Mucosa of stomach (tissue), 1 donor: ENCODE results near the gene CYP2F1.
"Not testable (repeated sequence)": the region's sequence is repeated elsewhere in the genome, so short reads cannot be mapped to it uniquely, and the experiment has no call there.

Experiments used
- H3K27me3 ChIP-seq: one replicate; pipeline ENCODE4 v1.7.0; 2013; ENCODE audit warnings: mild to moderate bottlenecking, low read length; ENCODE audit not compliant: control insufficient read depth, insufficient read depth
- H3K36me3 ChIP-seq: one replicate; pipeline ENCODE4 v1.7.0; 2013; ENCODE audit warnings: low read length; ENCODE audit not compliant: control insufficient read depth, insufficient read depth
- H3K4me1 ChIP-seq: one replicate; pipeline ENCODE4 v1.7.0; 2013; ENCODE audit warnings: mild to moderate bottlenecking, low read length; ENCODE audit not compliant: control insufficient read depth, insufficient read depth
- H3K4me3 ChIP-seq: one replicate; pipeline ENCODE4 v1.7.0; 2013; ENCODE audit warnings: low read length
- H3K9ac ChIP-seq: one replicate; pipeline ENCODE4 v1.7.0; 2013; ENCODE audit warnings: mild to moderate bottlenecking, low read length, moderate library complexity
- H3K9me3 ChIP-seq: one replicate; pipeline ENCODE4 v1.7.0; 2013; ENCODE audit warnings: mild to moderate bottlenecking, low read length, moderate library complexity; ENCODE audit not compliant: control insufficient read depth
- donor health status: Pancreatic carcinoma.

CYP2F1 gene

DNA sequence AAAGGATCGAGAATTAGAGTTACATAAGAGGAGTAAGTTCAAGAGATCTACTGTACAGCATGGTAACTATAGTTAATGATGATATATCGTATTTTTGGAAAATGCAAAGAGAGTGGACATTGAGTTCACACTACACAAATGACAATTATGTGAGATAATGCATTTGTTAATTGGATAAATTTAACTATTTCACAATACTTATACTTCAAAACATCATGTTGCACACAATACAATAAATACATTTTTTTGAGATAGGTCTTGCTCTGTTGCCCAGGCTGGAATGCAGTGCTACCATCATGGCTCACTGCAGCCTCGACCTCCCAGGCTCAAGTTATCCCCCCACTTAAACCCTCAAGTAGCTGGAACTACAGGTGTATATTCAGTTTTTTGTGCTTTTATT lies 8.1 kb upstream of the CYP2F1 start:
- Histone ChIP-seq H3K4me3 (no peak overlapping the region), H3K9ac (no peak overlapping the region), H3K27me3 (no peaks in the 10 kb centered on the region), H3K36me3 (no peaks in the 10 kb centered on the region), H3K4me1 (no peaks in the 10 kb centered on the region), H3K9me3 (no peaks in the 10 kb centered on the region)

- Histone ChIP-seq H3K27me3 (no peaks in the 10 kb centered on the region), H3K36me3 (no peaks in the 10 kb centered on the region), H3K9ac (no peak overlapping the region), H3K4me1 (no peaks in the 10 kb centered on the region), H3K9me3 (no peaks in the 10 kb centered on the region), H3K4me3 (no peak overlapping the region)
These were observed 2.9 kb upstream of the CYP2F1 start for GRCh38 chr19:41111296-41111695.

DNA sequence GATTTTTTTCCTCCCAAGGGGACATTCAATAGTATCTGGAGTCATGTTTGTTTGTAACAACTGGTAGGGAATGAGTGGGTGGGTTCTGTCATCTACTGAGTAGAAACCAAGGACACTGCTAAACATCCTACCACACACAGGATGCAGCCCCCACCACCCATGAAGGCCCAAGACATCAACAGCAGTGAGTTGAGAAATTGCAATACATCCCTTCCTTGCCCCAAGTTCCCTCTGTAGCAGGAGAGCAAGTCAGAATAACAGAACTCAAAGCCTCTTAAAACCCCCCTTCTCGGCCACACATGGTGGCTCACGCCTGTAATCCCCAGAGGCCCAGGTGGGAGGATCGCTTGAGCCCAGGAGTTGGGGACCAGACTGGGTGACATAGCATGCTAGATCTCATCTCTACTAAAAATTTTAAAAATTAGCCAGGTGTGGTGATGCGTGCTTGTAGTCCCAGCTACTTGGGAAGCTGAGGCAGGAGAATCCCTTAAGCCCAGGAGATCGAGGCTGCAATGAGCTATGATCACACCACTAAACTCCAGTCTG lies 2.4 kb upstream of the CYP2F1 start:
- Histone ChIP-seq H3K4me3 (no peak overlapping the region), H3K36me3 (no peaks in the 10 kb centered on the region), H3K9ac (no peak overlapping the region)

GRCh38 chr19:41112728-41113290 lies 1.4 kb upstream of the CYP2F1 start:
- Histone ChIP-seq H3K4me3 (no peak overlapping the region), H3K36me3 (no peaks in the 10 kb centered on the region), H3K27me3 (peaks cover 3% of the 10 kb centered on the region), H3K9me3 (no peaks in the 10 kb centered on the region), H3K4me1 (no peaks in the 10 kb centered on the region), H3K9ac (no peak overlapping the region)

More for the DNA sequence above, 2.4 kb upstream of the CYP2F1 start:
- peaks cover 3% of the 10 kb centered on the region for H3K27me3 ChIP-seq
- no peaks in the 10 kb centered on the region for H3K9me3 ChIP-seq
- no peaks in the 10 kb centered on the region for H3K4me1 ChIP-seq

GRCh38 chr19:41116261-41116660 lies 2.0 kb downstream of the CYP2F1 start:
- no peak overlapping the region for H3K4me3 ChIP-seq
- H3K36me3 ChIP-seq, result no peaks in the 10 kb centered on the region
- H3K9ac ChIP-seq, result no peak overlapping the region
- no peaks in the 10 kb centered on the region for H3K4me1 ChIP-seq
- H3K9me3 ChIP-seq, result no peaks in the 10 kb centered on the region
- H3K27me3 ChIP-seq, result peaks cover 3% of the 10 kb centered on the region

DNA sequence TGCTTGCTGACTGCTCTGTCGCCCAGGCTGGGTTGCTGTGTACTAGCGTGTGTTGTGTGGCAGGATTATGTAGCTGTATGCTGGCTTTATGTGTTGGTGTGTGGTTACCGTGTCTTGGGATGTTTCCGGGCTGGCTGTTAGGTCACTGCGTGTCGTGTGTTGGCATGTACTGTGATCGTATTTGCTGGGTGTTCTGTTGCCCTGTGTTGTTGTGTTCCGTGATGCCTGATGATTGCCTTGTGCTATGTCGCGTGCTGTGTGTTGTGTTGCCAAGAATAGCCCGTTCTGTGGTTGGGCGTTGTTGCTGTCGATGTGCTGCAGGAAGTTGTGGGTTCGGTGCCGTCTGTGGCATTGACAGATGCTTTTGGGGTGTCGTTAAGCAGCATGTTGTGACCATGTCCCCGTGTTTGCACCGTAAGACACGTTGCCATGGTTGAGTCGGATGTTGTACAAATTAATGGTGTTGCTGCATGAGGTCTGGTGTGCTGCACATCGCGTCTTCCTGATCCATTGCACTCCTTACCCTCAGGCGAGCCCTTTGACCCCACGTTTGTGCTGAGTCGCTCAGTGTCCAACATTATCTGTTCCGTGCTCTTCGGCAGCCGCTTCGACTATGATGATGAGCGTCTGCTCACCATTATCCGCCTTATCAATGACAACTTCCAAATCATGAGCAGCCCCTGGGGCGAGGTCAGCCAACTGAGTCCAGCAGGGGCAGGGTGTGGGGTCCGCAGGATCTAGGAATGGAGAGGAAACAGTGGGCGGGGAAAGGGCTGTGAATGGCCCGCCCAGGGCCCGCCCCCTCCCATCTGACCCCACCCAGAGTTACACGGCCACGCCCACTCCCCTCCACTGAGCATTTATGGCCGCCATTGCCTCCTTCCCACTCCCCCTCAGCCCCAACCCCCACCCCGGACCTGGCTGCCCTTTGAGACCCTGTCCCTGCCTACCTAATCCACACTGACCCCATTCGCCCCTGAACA lies 7.0 kb downstream of the CYP2F1 start:
- H3K27me3 ChIP-seq, H3K4me1 ChIP-seq: not testable (repeated sequence)

DNA sequence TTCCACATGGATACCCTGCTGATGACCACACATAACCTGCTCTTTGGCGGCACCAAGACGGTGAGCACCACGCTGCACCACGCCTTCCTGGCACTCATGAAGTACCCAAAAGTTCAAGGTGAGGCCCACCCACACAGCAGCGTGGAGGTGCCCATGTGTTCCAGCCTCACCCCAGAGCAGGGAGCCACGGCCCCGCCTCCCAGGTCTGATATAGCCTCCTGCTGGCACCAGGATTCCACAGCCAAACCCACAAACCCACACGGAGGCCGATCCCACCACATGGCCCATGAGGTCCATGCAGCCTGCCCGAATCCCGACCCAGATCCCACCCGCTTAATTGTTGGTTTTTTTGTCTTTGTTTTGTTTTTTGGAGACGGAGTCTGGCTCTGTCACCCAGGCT lies 8.6 kb downstream of the CYP2F1 start:
- not testable (repeated sequence) for H3K27me3 ChIP-seq, H3K9ac ChIP-seq, H3K9me3 ChIP-seq, H3K4me1 ChIP-seq, H3K36me3 ChIP-seq, H3K4me3 ChIP-seq

More for the DNA sequence above, 7.0 kb downstream of the CYP2F1 start:
- not testable (repeated sequence) for H3K36me3 ChIP-seq, H3K9me3 ChIP-seq, H3K9ac ChIP-seq, H3K4me3 ChIP-seq

DNA sequence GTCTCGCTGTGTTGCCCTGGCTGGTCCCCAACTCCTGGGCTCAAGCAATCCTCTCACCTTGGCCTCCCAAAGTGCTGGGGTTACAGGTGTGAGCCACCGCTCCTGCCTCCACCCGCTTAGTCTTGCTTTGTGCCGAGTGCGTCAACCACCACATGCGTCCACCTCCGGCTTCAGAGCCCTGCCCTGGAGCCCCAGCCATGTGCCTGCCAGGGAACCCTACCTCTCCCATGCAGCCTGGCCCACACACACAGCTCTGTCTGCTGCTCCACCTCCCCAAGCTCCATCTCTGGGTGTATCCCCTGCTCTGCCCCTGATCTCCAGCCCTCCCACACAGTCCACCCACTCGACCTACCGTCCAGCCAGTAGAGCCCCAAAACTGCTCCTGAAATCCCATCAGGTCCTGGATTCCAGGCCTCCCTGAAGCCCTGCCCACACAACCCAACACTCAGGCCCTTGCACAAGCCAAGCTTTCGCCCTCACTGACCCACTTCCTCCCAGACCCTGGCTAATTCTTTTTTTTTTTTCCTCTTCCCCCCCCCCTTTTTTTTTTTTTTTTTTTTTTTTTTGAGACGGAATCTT lies 9.6 kb downstream of the CYP2F1 start:
- H3K27me3 ChIP-seq, result no peaks in the 10 kb centered on the region

GRCh38 chr19:41126765-41127203 lies 12.6 kb downstream of the CYP2F1 start:
- H3K4me1 ChIP-seq, H3K36me3 ChIP-seq, H3K4me3 ChIP-seq, H3K27me3 ChIP-seq, H3K9ac ChIP-seq, H3K9me3 ChIP-seq: not testable (repeated sequence)

More for the DNA sequence above, 9.6 kb downstream of the CYP2F1 start:
- no peak overlapping the region for H3K4me3 ChIP-seq
- H3K4me1 ChIP-seq, result peaks cover 3% of the 10 kb centered on the region
- H3K9ac ChIP-seq, result no peak overlapping the region
- H3K36me3 ChIP-seq, result no peaks in the 10 kb centered on the region
- H3K9me3 ChIP-seq, result no peaks in the 10 kb centered on the region

DNA sequence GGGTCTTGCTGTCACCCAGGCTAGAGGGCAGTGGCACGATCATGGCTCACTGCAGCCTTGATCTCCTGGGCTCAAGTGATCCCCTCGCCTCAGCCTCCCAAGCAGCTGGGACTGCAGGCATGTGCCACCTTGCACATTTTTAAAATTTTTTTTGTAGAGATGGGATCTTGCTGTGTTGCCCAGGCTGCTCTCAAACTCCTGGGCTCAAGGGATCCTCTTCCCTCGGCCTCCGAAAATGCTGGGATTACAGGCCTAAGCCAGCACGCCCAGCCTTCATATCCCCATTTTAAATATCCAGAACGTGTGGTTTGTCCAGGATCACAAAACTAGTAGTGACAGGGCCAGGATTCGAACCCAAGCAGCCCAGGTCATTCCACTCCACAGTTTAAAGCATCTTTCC lies 13.1 kb downstream of the CYP2F1 start:
- not testable (repeated sequence) for H3K9ac ChIP-seq, H3K9me3 ChIP-seq, H3K4me3 ChIP-seq

DNA sequence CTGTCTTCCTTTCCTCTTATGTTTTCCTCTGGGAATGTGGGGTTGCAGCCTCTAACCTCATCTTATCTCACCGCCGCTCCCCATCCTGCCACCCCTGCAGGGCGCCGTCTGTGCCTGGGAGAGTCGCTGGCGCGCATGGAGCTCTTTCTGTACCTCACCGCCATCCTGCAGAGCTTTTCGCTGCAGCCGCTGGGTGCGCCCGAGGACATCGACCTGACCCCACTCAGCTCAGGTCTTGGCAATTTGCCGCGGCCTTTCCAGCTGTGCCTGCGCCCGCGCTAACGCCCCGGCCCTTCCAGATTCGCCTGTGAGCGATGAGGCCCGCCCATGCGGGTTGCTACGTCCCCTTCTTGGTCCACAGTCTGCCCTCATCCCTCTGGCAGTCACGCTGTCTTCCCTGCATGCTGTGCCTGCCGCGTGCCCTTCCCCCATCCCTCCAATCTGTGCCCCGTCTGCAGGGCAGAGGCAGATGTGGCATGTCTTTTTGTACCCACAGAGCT lies 13.6 kb downstream of the CYP2F1 start:
- not testable (repeated sequence) for H3K9ac ChIP-seq, H3K4me1 ChIP-seq, H3K9me3 ChIP-seq, H3K4me3 ChIP-seq, H3K27me3 ChIP-seq, H3K36me3 ChIP-seq

More for the DNA sequence above, 13.1 kb downstream of the CYP2F1 start:
- not testable (repeated sequence) for H3K4me1 ChIP-seq, H3K36me3 ChIP-seq, H3K27me3 ChIP-seq

GRCh38 chr19:41128692-41129091 lies 14.5 kb downstream of the CYP2F1 start:
- H3K27me3 ChIP-seq, result no peaks in the 10 kb centered on the region
- no peaks in the 10 kb centered on the region for H3K9me3 ChIP-seq
- H3K4me1 ChIP-seq, result peaks cover 3% of the 10 kb centered on the region
- no peaks in the 10 kb centered on the region for H3K36me3 ChIP-seq
- H3K9ac ChIP-seq, result no peak overlapping the region
- H3K4me3 ChIP-seq, result no peak overlapping the region
